Right lobe of liver (tissue), 4 donors: ENCODE measurements around the gene LHFPL5.

Experiments
- POLR2A ChIP-seq: fragments of 450-650 bp; IDR thresholded peaks from one replicate; pipeline ENCODE4 v1.6.1; 2017; ENCODE audit warnings: antibody characterized with exemption, mild to moderate bottlenecking
- TF ChIP-seq, protein P1 (sequence below), 4 donors: fragments of 200-600 bp in 3 of 4; fragments of 450-650 bp in 1 of 4; IDR thresholded peaks; one replicate each; pipeline versions ENCODE4 v1.5.1 to v1.8.0; 2016 to 2022; ENCODE audit warnings: antibody characterized with exemption in 4 of 4, mild to moderate bottlenecking in 2 of 4
- donor health status: DM: no; HTN: no; CAD: no.
- donor health status: DM: no; HTN: no; CAD: no.
- donor health status: DM: no; HTN: yes; CAD: no.

DNA sequence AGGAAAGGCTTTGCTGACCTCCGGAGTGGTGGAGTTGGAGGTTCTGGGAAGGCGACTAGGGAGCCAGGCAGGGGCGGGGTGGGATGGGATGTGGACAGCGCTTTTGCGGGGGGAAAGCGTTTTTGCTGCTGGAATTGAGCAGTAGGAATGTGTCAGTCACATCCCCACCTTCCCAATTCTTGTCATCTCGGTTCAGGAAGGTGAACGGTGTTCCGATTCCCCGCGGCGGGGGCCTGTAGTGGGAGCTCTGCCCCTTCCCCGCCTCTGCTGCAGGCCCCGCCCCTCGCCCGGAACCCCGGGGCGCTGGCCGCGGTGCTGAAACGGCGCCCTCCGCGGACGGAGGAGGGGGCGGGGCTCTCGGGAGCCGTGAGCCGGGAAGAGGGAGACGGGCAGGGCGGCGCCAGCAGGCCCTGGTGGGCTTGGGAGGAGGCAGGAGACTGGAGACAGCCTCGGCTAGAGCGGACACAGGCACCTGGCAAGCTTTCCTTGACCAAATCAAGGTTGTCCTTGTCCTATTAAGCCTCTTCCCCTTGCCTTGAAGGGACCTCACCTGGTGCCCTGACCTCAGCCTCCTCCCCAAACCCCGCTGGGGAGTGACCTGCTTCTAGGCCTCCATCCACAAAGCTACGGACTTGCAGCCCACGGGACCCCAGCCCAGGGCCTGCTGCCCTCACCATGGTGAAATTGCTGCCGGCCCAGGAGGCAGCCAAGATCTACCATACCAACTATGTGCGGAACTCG, at the start of gene LHFPL5:
- TF ChIP-seq, protein P1, sequence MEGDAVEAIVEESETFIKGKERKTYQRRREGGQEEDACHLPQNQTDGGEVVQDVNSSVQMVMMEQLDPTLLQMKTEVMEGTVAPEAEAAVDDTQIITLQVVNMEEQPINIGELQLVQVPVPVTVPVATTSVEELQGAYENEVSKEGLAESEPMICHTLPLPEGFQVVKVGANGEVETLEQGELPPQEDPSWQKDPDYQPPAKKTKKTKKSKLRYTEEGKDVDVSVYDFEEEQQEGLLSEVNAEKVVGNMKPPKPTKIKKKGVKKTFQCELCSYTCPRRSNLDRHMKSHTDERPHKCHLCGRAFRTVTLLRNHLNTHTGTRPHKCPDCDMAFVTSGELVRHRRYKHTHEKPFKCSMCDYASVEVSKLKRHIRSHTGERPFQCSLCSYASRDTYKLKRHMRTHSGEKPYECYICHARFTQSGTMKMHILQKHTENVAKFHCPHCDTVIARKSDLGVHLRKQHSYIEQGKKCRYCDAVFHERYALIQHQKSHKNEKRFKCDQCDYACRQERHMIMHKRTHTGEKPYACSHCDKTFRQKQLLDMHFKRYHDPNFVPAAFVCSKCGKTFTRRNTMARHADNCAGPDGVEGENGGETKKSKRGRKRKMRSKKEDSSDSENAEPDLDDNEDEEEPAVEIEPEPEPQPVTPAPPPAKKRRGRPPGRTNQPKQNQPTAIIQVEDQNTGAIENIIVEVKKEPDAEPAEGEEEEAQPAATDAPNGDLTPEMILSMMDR (IDR thresholded peaks at IDR 0.05): no peak
- TF ChIP-seq POLR2A: no peak
